Measurements from ENCODE around the gene EVC.
A peak's percentile ranks its signal among the peaks of the same experiment; 100 is the strongest.

Gene EVC

DNA sequence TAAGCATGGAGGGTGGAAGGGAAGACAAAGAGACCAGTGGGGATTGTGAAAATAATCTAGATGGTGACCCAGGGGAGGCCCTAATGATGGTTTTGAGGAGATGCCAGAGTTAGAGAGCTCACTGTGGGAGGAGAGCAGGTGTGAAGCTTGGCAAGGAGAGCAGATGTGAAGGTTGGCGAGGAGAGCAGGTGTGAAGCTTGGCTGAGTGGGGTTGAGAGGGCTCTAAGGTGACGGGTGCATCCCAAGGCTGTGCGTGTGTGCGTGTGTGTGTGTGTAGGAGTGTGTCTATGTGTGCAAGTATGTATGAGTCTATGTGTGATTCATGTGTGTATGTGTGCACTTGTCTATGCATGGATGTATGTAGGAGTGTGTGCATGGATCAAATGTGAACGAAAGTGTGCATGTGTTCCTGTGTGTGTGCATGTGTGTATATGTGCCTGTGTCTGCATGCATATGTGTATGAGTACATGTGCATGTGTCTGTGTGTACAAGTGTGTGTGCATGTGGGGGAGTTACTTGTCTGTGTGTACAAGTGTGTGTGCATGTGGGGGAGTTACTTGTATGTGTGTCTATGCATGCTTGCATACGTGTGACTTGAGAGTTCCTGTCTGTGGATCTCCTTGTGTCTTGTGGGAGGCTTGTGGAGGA is 72.0 kb downstream of the EVC start:
- DNase-seq (ENCODE audit: low read depth) = no peak

GRCh38 chr4:5783486-5783885 is 72.5 kb downstream of the EVC start:
- DNase-seq (ENCODE audit: low read depth) = no peak
- H3K4me3 ChIP-seq (ENCODE audit: low read length) = no peak overlapping the region
- H3K9ac ChIP-seq (ENCODE audit: low read length) = no peak overlapping the region
- H3K4me1 ChIP-seq (ENCODE audit: control insufficient read depth, insufficient read depth, low read length) = peaks cover 18% of the 10 kb centered on the region
- H3K36me3 ChIP-seq (ENCODE audit: control insufficient read depth, insufficient read depth, low read length, severe bottlenecking) = peaks cover 35% of the 10 kb centered on the region
- H3K9me3 ChIP-seq (ENCODE audit: control insufficient read depth, low read length) = no peaks in the 10 kb centered on the region
- H3K27me3 ChIP-seq (replicated peaks; ENCODE audit: control insufficient read depth, insufficient read depth, low read length) = no peaks in the 10 kb centered on the region

More for the DNA sequence above, 72.0 kb downstream of the EVC start:
- Histone ChIP-seq H3K4me1 (ENCODE audit: control insufficient read depth, insufficient read depth, low read length) (peaks cover 18% of the 10 kb centered on the region), H3K9me3 (ENCODE audit: control insufficient read depth, low read length) (no peaks in the 10 kb centered on the region), H3K9ac (ENCODE audit: low read length) (no peak overlapping the region), H3K4me3 (ENCODE audit: low read length) (no peak overlapping the region), H3K36me3 (ENCODE audit: control insufficient read depth, insufficient read depth, low read length, severe bottlenecking) (peaks cover 30% of the 10 kb centered on the region), H3K27me3 (replicated peaks; ENCODE audit: control insufficient read depth, insufficient read depth, low read length) (no peaks in the 10 kb centered on the region)

GRCh38 chr4:5784021-5784420 is 73.0 kb downstream of the EVC start:
- H3K9ac ChIP-seq (ENCODE audit: low read length) = no peak overlapping the region
- H3K27me3 ChIP-seq (replicated peaks; ENCODE audit: control insufficient read depth, insufficient read depth, low read length) = no peaks in the 10 kb centered on the region
- peaks cover 18% of the 10 kb centered on the region for H3K4me1 ChIP-seq (ENCODE audit: control insufficient read depth, insufficient read depth, low read length)
- H3K9me3 ChIP-seq (ENCODE audit: control insufficient read depth, low read length) = no peaks in the 10 kb centered on the region
- DNase-seq (ENCODE audit: low read depth) = no peak
- H3K4me3 ChIP-seq (ENCODE audit: low read length) = no peak overlapping the region
- peaks cover 41% of the 10 kb centered on the region for H3K36me3 ChIP-seq (ENCODE audit: control insufficient read depth, insufficient read depth, low read length, severe bottlenecking)

GRCh38 chr4:5784960-5785611 is 74.1 kb downstream of the EVC start:
- no peaks in the 10 kb centered on the region for H3K27me3 ChIP-seq (replicated peaks; ENCODE audit: control insufficient read depth, insufficient read depth, low read length)
- peaks cover 46% of the 10 kb centered on the region for H3K36me3 ChIP-seq (ENCODE audit: control insufficient read depth, insufficient read depth, low read length, severe bottlenecking)
- peaks cover 18% of the 10 kb centered on the region for H3K4me1 ChIP-seq (ENCODE audit: control insufficient read depth, insufficient read depth, low read length)
- DNase-seq (ENCODE audit: low read depth) = peak; percentile 43
- H3K4me3 ChIP-seq (ENCODE audit: low read length) = no peak overlapping the region
- H3K9me3 ChIP-seq (ENCODE audit: control insufficient read depth, low read length) = no peaks in the 10 kb centered on the region
- peak overlapping the region; percentile 46 for H3K9ac ChIP-seq (ENCODE audit: low read length)

- DNase-seq (ENCODE audit: low read depth) = peak; percentile 89
- Histone ChIP-seq H3K36me3 (ENCODE audit: control insufficient read depth, insufficient read depth, low read length, severe bottlenecking) (peaks cover 37% of the 10 kb centered on the region), H3K4me1 (ENCODE audit: control insufficient read depth, insufficient read depth, low read length) (peaks cover 18% of the 10 kb centered on the region), H3K9me3 (ENCODE audit: control insufficient read depth, low read length) (no peaks in the 10 kb centered on the region), H3K4me3 (ENCODE audit: low read length) (no peak overlapping the region), H3K27me3 (replicated peaks; ENCODE audit: control insufficient read depth, insufficient read depth, low read length) (no peaks in the 10 kb centered on the region), H3K9ac (ENCODE audit: low read length) (peak overlapping the region; percentile 46)
Observed at GRCh38 chr4:5785806-5786680, 75.0 kb downstream of the EVC start.

GRCh38 chr4:5787311-5787710 is 76.3 kb downstream of the EVC start:
- H3K4me3 ChIP-seq (ENCODE audit: low read length) = no peak overlapping the region
- H3K9ac ChIP-seq (ENCODE audit: low read length) = no peak overlapping the region
- H3K9me3 ChIP-seq (ENCODE audit: control insufficient read depth, low read length) = no peaks in the 10 kb centered on the region
- H3K36me3 ChIP-seq (ENCODE audit: control insufficient read depth, insufficient read depth, low read length, severe bottlenecking) = peaks cover 39% of the 10 kb centered on the region
- peaks cover 18% of the 10 kb centered on the region for H3K4me1 ChIP-seq (ENCODE audit: control insufficient read depth, insufficient read depth, low read length)
- DNase-seq (ENCODE audit: low read depth) = no peak
- H3K27me3 ChIP-seq (replicated peaks; ENCODE audit: control insufficient read depth, insufficient read depth, low read length) = no peaks in the 10 kb centered on the region

- H3K27me3 ChIP-seq (replicated peaks; ENCODE audit: control insufficient read depth, insufficient read depth, low read length) = no peaks in the 10 kb centered on the region
- no peak overlapping the region for H3K9ac ChIP-seq (ENCODE audit: low read length)
- H3K36me3 ChIP-seq (ENCODE audit: control insufficient read depth, insufficient read depth, low read length, severe bottlenecking) = peaks cover 47% of the 10 kb centered on the region
- H3K9me3 ChIP-seq (ENCODE audit: control insufficient read depth, low read length) = no peaks in the 10 kb centered on the region
- peaks cover 18% of the 10 kb centered on the region for H3K4me1 ChIP-seq (ENCODE audit: control insufficient read depth, insufficient read depth, low read length)
- no peak for DNase-seq (ENCODE audit: low read depth)
- H3K4me3 ChIP-seq (ENCODE audit: low read length) = no peak overlapping the region
Observed at GRCh38 chr4:5788144-5788543, 77.1 kb downstream of the EVC start.

DNA sequence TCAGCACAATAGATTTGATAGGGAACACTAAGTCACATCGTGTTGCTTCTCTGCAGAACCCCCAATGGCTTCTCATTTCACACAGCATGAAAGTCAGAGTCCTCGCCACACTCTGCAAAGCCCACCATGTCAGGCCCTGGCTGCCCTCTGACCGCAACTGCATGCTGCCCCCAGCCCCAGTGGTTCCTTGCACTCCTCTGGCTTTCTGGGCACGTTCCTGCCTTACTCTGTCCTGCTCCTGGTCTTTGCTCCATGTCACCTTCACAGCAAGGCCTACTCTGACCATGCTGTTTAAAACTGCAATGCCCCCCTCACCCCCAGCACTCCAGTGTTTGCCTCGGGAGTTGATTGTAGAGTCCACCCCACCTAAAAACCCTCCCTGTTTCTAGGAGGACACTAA is 78.1 kb downstream of the EVC start:
- H3K4me3 ChIP-seq (ENCODE audit: low read length) = no peak overlapping the region
- peaks cover 47% of the 10 kb centered on the region for H3K36me3 ChIP-seq (ENCODE audit: control insufficient read depth, insufficient read depth, low read length, severe bottlenecking)
- DNase-seq (ENCODE audit: low read depth) = no peak
- peaks cover 18% of the 10 kb centered on the region for H3K4me1 ChIP-seq (ENCODE audit: control insufficient read depth, insufficient read depth, low read length)
- no peaks in the 10 kb centered on the region for H3K9me3 ChIP-seq (ENCODE audit: control insufficient read depth, low read length)
- no peak overlapping the region for H3K9ac ChIP-seq (ENCODE audit: low read length)
- no peaks in the 10 kb centered on the region for H3K27me3 ChIP-seq (replicated peaks; ENCODE audit: control insufficient read depth, insufficient read depth, low read length)

DNA sequence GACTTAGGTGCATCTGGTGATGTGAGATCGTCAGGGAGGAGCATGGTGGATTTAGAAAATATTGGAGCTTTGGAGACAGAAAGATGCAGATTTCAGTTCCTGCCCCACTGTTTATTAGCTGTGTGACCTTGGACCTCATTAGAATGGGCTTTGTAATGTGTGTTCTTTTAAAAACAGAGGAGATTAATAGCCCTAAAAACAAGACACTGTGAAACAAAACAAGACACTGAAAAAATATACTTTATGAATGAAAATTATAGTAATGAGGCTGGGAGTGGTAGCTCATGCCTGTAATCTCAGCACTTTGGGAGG is 79.5 kb downstream of the EVC start:
- peaks cover 54% of the 10 kb centered on the region for H3K36me3 ChIP-seq (ENCODE audit: control insufficient read depth, insufficient read depth, low read length, severe bottlenecking)
- no peak overlapping the region for H3K9ac ChIP-seq (ENCODE audit: low read length)
- no peaks in the 10 kb centered on the region for H3K27me3 ChIP-seq (replicated peaks; ENCODE audit: control insufficient read depth, insufficient read depth, low read length)
- no peak for DNase-seq (ENCODE audit: low read depth)
- no peak overlapping the region for H3K4me3 ChIP-seq (ENCODE audit: low read length)
- H3K9me3 ChIP-seq (ENCODE audit: control insufficient read depth, low read length) = no peaks in the 10 kb centered on the region
- H3K4me1 ChIP-seq (ENCODE audit: control insufficient read depth, insufficient read depth, low read length) = peaks cover 10% of the 10 kb centered on the region

- H3K36me3 ChIP-seq (ENCODE audit: control insufficient read depth, insufficient read depth, low read length, severe bottlenecking) = peaks cover 66% of the 10 kb centered on the region
- H3K4me3 ChIP-seq (ENCODE audit: low read length) = no peak overlapping the region
- no peak overlapping the region for H3K9ac ChIP-seq (ENCODE audit: low read length)
- no peak for DNase-seq (ENCODE audit: low read depth)
- no peaks in the 10 kb centered on the region for H3K9me3 ChIP-seq (ENCODE audit: control insufficient read depth, low read length)
- H3K4me1 ChIP-seq (ENCODE audit: control insufficient read depth, insufficient read depth, low read length) = no peaks in the 10 kb centered on the region
- no peaks in the 10 kb centered on the region for H3K27me3 ChIP-seq (replicated peaks; ENCODE audit: control insufficient read depth, insufficient read depth, low read length)
Observed at GRCh38 chr4:5791654-5792053, 80.7 kb downstream of the EVC start.

DNA sequence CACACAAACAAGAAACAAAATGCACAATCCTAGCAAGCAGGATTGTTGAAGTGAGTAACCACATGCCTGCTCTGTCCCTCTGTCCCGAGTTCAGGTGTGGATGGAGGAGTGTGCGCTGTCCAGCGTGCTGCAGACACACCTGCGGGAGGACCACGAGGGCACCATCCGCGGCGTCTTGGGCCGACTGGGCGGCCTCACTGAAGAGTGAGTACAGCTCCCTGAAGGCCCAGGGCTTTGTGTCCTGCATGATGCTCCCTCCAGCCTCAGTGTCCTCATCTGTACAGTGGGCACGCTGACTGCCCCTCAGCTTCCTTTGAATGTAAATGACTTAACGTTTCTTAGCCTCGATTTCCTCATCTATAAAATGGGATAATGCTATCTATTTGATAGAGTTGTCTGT is 82.5 kb downstream of the EVC start:
- no peaks in the 10 kb centered on the region for H3K27me3 ChIP-seq (replicated peaks; ENCODE audit: control insufficient read depth, insufficient read depth, low read length)
- DNase-seq (ENCODE audit: low read depth) = no peak
- no peak overlapping the region for H3K4me3 ChIP-seq (ENCODE audit: low read length)

More for the DNA sequence above, 82.5 kb downstream of the EVC start:
- H3K9ac ChIP-seq (ENCODE audit: low read length) = no peak overlapping the region
- H3K4me1 ChIP-seq (ENCODE audit: control insufficient read depth, insufficient read depth, low read length) = peaks cover 6% of the 10 kb centered on the region
- H3K9me3 ChIP-seq (ENCODE audit: control insufficient read depth, low read length) = no peaks in the 10 kb centered on the region
- peaks cover 65% of the 10 kb centered on the region for H3K36me3 ChIP-seq (ENCODE audit: control insufficient read depth, insufficient read depth, low read length, severe bottlenecking)

All from adipocyte (in vitro differentiated cells).